HG02642 (cell line): ENCODE results near the gene FN3KRP.

Source experiments
- ATAC-seq: cut with Tn5 transposase; IDR thresholded peaks from one replicate; pipeline ENCODE4 v1.9.1; 2021; ENCODE audit warnings: mild to moderate bottlenecking; ENCODE audit not compliant: unreplicated experiment, poor library complexity

Gene FN3KRP

DNA sequence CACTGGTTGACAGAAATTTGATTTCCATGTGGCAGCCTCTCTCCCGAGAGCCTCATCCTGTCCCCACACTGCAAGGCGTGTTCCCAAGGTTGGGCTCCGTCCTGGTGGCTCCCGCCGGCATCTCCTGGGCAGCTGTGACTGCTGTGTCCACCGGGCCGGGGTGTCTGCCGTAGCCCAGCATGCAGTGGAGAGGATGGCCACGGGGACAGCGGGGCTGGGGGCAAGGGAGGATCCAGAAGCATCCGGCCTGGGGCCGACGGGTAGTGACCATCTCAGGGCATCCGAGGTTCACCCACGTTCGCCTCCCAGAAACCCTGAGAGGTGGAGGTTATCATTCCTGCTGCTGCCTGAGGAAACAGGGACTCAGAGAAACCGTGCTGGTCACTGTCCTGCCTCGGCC is 10.8 kb upstream of the FN3KRP start:
- no peak for ATAC-seq

GRCh38 chr17:82709024-82709675 is 7.4 kb upstream of the FN3KRP start:
- no peak for ATAC-seq

- ATAC-seq = no peak
These were observed 6.6 kb upstream of the FN3KRP start for GRCh38 chr17:82709676-82710498.

- no peak for ATAC-seq
These were observed 5.8 kb upstream of the FN3KRP start for GRCh38 chr17:82710499-82711232.

DNA sequence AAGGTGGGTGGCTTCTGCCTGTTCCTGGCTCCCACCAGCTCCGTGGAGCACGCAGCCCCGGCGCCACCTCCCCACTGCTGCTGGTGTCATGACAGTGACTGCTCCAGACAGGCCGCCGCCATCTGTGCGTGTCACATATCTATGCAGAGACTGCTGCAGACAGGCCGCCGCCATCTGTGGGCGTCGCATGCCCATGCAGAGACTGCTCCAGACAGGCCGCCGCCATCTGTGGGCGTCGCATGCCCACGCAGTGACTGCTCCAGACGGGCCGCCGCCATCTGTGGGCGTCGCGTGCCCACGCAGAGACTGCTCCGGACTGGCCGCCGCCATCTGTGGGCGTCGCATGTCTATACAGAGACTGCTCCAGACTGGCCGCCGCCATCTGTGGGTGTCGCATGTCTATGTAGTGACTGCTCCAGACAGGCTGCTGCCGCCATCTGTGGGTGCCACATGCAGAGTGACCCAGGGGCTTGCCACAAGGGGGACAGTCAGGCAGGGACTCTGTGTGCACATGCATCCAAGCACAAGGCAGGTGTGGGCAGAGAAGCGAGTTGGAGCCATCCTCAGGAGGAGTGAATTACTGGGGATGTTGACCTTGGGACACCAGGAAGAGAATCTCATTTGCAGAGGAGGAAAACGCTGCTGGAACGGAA is 3.3 kb upstream of the FN3KRP start:
- ATAC-seq = no peak

DNA sequence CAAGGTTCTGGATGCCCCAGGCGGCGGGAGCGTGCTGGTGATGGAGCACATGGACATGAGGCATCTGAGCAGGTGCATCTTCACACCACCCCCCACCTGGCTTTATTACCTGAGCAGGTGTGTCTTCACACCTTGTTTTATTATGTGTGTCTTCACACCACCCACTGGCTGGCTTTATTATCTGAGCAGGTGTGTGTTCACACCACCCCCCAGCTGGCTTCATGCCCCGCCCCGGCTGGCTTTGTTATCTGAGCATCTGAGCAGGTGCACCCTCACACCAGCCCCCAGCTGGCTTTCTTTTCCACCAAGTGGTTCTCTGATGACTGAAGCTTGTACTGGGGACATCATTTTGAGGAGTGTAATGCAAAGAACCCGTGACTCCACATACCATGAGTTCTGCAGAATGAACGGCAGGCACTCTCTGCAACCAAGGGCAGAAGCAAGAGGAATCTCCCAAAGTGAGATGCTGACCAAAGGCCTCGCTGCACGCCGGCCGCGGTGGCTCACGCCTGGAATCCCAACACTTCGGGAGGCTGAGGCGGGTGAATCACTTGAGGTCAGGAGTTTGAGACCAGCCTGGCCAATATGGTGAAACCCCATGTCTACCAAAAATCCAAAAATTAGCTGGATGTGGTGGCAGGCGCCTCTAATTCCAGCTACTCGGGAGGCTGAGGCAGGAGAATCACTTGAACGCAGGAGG is 2.6 kb downstream of the FN3KRP start:
- ATAC-seq = no peak

- ATAC-seq = no peak
These were observed 3.7 kb downstream of the FN3KRP start for GRCh38 chr17:82720204-82720603.

DNA sequence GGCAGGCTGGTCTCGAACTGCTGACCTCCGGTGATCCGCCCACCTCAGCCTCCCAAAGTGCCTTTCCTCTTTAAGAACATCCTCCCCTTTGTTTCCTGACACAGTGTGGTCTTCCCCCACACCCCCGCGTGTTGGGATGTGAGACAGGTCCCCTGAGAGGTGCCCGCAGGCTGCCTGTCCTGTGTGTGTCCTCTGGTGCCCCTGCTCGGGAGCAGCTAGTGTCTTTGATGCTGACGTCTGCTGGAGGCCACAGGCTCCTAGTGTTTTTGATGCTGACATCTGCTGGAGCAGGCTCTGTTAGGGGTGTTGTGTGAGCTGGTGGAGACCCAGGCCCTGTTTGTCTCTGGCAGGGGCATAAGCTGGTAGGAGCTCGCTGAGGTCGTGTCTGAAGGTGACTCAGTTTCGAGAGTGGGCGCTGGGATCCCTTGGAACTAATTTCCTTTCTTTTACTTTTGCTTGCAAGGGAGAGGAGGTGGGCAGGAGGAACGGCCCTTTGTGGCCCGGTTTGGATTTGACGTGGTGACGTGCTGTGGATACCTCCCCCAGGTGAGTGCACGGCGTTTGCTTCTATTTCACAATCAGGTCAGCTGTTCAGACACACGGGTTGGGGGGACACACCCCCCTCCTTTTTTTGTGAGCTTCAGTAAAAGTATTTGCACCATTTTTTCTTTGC is 6.0 kb downstream of the FN3KRP start:
- ATAC-seq = no peak

- no peak for ATAC-seq
These were observed 6.8 kb downstream of the FN3KRP start for GRCh38 chr17:82723169-82723807.

- ATAC-seq = no peak
These were observed 9.9 kb downstream of the FN3KRP start for GRCh38 chr17:82726427-82726826.

GRCh38 chr17:82729479-82730260 is 13.2 kb downstream of the FN3KRP start:
- ATAC-seq = no peak

DNA sequence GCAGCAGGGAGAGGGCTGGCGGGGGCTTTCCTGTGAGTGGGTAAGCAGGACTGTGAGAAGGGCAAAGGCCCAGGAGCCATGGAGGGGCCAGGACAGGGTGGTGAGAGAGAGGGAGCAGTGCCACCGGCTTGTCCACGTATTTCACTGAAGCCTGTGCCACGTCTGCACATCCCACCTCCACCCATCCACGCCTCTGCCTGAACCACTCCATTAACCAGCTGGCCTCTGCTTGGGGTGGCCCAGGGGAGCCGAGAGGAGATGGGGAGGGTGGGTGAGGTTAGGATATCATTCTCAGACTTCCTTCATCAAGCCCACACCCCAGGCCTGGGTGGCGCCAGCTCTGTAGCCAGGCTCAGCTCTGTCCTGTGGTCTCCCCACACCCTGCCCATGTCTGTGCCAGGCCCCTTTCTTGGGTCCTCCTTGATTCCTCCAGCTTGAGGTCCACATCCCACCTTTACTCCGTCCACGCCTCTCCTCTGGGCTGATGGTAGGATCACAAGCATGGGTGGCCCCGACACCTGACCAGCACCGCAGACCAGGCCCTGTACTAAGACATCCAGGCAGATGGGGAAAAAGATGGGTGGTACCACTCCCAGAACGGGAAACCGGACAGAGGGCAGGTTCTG is 15.7 kb downstream of the FN3KRP start:
- no peak for ATAC-seq

DNA sequence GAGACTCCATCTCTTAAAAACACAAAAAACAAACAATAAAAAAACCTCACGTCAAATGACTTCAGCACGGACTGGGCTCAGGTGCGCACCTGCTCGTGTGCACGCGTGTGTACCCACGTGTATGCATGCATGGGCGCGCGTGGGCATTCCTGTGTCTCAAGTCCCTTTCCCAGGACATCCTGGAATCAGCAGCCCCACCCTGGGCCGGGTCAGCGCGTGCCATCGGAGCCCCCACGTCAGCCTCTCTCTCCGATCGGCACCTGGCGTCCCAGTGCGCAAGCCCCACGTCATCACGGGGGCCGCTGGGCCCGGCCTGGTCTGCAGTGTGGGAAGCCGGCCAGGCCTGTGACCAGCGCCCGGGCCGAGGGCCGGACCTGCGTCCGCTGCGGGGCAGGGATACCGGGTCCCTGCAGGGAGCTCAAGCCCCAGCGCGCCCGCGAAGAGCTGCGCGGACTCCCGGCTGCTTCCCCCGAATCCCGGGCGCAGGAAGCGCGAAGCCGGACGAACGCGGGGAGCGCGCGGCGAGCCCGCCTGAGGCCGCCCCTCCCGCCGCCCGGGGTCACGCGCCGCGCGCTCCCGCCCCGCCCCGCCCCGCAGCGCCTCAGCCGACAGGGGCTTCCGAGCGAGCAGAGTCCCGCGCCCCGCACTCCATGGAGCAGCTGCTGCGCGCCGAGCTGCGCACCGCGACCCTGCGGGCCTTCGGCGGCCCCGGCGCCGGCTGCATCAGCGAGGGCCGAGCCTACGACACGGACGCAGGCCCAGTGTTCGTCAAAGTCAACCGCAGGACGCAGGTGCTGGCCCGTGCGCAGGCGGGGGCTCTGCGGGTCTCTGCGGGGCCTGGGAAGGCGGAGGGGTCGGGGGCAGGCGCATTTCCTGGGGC is 18.7 kb downstream of the FN3KRP start, which contains the start of gene FN3K:
FN3K (plus strand) TSS at position 629 of the 880 bp plus-strand sequence; CDS start at position 651, 22 bp downstream.
- no peak for ATAC-seq

DNA sequence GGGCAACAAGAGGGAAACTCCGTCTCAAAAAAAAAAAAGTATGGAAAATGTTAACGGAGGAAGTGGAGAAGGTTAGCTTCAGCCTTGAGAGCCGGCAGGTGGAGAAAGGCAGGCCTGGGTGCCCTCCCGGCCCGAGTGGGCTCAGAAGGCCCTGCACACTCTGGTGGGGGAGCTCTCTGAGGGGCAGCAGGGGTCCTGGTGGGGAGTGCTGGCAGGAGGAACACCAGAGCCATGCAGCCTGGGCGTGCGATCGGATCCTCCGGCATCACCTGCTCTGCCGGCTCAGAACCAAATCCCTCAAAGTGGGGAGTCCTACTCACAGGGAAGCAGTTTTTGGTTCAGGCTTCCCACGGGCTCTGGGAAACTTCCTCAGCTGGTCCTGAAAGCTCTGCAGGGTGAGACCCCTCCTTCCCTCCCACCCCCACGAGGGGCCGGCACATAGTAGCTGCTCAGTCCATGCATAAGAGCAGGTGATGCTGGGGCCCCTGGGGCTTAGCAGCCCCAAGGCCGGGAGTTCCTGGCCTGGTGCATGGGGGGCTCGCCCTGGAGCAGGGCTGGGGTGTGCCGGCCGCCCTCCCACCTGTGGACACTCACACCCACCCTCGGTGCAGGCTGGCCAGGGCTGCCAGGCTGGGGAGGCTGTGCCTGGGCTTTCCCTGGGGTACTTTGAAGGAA is 20.1 kb downstream of the FN3KRP start:
- no peak for ATAC-seq

- ATAC-seq = no peak
These were observed 21.7 kb downstream of the FN3KRP start for GRCh38 chr17:82737967-82738877.
